NK-92 (cell line): ENCODE measurements around the gene COL6A2.
"Not testable (repeated sequence)": the region's sequence is repeated elsewhere in the genome, so short reads cannot be mapped to it uniquely, and the experiment has no call there.

Experiments used
- DNase-seq: peaks from one replicate; lab custom pipeline; 2025; ENCODE audit not compliant: unreplicated experiment; lab: John Stamatoyannopoulos, UW

The COL6A2 gene

GRCh38 chr21:46060596-46061061, 37.3 kb upstream of the COL6A2 start:
- no peak for DNase-seq

- DNase-seq, result no peak
These were observed 36.8 kb upstream of the COL6A2 start for GRCh38 chr21:46061063-46061462.

GRCh38 chr21:46061518-46061917, 36.4 kb upstream of the COL6A2 start:
- DNase-seq, result no peak

- DNase-seq, result no peak
These were observed 36.0 kb upstream of the COL6A2 start for GRCh38 chr21:46061950-46062349.

- no peak for DNase-seq
These were observed 35.3 kb upstream of the COL6A2 start for GRCh38 chr21:46062471-46063211.

- DNase-seq, result no peak
These were observed 34.7 kb upstream of the COL6A2 start for GRCh38 chr21:46063227-46063626.

- no peak for DNase-seq
These were observed 33.9 kb upstream of the COL6A2 start for GRCh38 chr21:46063734-46064680.

GRCh38 chr21:46064870-46065214, 33.1 kb upstream of the COL6A2 start:
- no peak for DNase-seq

- DNase-seq, result no peak
These were observed 32.5 kb upstream of the COL6A2 start for GRCh38 chr21:46065215-46065913.

- DNase-seq, result no peak
These were observed 31.9 kb upstream of the COL6A2 start for GRCh38 chr21:46065914-46066551.

- DNase-seq, result no peak
These were observed 31.2 kb upstream of the COL6A2 start for GRCh38 chr21:46066591-46067331.

GRCh38 chr21:46067505-46068201, 30.3 kb upstream of the COL6A2 start:
- DNase-seq, result no peak

- DNase-seq, result no peak
These were observed 29.3 kb upstream of the COL6A2 start for GRCh38 chr21:46068516-46069079.

- DNase-seq, result no peak
These were observed 28.7 kb upstream of the COL6A2 start for GRCh38 chr21:46069166-46069565.

GRCh38 chr21:46069719-46070279, 28.1 kb upstream of the COL6A2 start:
- no peak for DNase-seq

GRCh38 chr21:46071082-46071481, 26.8 kb upstream of the COL6A2 start:
- no peak for DNase-seq

GRCh38 chr21:46076724-46077123, 21.2 kb upstream of the COL6A2 start:
- not testable (repeated sequence) for DNase-seq

- DNase-seq, result no peak
These were observed 20.2 kb upstream of the COL6A2 start for GRCh38 chr21:46077674-46078101.
